ENCODE measurements around the gene GRK1.
A peak's percentile ranks its signal among the peaks of the same experiment; 100 is the strongest.

Gene GRK1

DNA sequence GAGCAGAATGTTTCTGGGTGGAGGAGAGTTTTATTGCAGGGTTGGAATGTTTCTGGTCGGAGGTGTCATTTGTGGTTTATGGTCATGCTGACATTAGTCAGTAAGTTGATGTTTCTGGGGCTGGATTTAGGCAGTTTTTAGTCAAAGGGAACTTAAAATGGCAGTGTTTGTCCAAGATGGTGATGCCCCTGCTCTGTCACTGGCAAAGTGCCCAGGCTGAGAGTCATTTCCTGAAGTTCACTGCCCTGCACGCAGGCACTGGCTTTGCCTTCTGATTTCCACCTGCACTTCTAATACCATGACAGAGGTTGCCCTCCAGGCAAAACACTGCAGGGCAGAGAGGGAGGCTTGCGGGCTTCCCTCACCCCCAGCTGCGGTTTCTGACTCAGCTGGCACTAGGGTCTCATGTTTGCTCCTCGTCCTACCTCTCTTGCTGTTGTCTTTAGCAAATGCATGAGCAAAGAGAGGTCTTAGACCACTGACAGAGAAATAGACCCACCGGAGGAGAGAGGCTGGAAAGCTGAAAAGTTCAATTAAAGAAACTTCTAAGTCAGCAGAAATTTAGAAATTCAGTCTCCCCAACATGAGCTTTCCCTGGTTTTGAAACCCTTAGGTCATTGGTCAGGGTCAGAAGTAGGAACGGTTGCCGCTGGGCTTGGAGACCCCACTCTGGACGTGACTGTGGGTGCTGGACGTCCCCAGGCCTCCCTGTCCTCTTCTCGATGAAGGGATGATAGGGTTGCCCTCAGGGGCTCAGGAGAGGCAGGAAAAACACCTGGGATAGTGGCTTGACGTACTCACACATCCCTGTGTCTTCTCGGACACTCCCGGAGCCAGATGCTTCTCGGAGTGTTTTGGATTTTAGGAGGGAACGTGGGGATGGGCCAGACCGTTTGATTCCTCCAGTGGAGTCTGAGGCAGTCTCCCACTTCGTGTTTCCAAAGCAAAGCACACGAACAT is 118.3 kb downstream of the GRK1 start:
- no peak for TF ChIP-seq CTCF (IDR thresholded peaks at IDR 0.05; ENCODE audit: low read depth, low read length, missing control alignments)
- H3K4me3 ChIP-seq (replicated peaks; ENCODE audit: low read depth, low read length), result no peak overlapping the region
- DNase-seq (ENCODE audit: extremely low read depth, low read depth), result peak; percentile 65

DNA sequence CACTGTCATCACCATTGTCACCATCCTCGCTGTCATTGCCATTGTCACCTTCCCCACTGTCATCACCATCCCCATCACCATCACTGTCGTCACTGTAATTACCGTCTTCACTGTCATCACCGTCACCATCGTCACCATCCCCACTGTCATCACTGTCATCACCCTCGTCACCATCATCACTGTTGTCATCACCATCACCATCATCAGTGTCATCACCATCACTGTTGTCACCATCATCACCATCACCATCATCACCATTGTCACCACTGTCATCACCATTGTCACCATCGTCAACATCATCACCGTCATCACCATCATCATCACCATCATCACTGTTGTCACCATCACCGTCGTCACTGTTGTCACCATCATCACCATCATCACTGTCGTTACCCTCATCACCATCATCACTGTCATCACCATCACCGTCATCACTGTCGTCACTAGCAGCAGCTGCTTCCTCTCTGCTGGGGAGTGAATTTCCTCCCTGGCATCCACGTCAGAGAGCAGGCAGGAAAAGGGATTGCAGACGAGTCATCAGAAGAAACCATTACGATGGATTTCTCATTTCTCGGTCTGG is 119.3 kb downstream of the GRK1 start:
- DNase-seq (ENCODE audit: extremely low read depth, low read depth), result no peak

More for the DNA sequence above, 119.3 kb downstream of the GRK1 start:
- H3K4me3 ChIP-seq (replicated peaks; ENCODE audit: low read depth, low read length), result no peak overlapping the region
- no peak for TF ChIP-seq CTCF (IDR thresholded peaks at IDR 0.05; ENCODE audit: low read depth, low read length, missing control alignments)
